Measurements from ENCODE around the gene FUT7.

Gene FUT7, protein sequence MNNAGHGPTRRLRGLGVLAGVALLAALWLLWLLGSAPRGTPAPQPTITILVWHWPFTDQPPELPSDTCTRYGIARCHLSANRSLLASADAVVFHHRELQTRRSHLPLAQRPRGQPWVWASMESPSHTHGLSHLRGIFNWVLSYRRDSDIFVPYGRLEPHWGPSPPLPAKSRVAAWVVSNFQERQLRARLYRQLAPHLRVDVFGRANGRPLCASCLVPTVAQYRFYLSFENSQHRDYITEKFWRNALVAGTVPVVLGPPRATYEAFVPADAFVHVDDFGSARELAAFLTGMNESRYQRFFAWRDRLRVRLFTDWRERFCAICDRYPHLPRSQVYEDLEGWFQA

DNA sequence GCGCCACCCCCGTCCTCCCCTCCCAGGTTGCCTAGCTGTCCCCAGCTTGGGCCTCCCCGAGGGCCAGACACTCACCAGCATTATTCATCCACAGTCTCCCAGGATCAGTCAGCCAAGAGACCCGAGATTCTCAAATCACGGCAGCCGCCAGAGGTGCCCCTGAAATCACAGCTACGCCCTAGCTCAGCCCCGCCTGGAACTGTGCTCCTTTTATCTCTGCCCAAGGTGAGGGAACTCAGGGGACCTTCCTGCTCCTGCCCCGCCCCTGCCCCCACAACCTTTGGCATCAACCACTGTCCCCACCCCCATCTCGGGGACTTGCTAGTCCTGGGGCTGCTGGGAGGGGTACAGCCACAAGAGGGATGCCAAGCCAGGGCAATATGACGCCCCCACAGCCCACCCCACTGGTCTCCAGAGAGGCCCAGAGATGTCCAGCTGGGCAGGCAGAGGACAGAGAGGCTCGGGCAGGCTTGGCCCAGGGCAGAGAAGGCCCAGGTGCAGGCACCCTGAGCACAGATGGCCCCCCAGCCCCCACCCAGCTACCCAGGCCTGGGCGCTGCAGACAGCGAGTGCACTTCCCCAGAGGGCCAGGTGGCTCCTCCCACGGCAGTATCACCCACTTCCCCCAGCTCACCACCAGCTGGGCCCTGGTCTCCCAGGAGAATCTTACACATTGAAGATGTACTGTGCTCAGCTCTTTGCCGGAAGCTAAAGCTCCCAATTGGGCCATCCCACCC is at the start of gene FUT7:
Gene FUT7 (minus strand): TSS at position 185 of the 737 bp plus-strand sequence. CDS start 97 bp downstream, at position 88.
- Histone ChIP-seq H3K9ac (ENCODE audit: low read length in 5 of 5) (peak within 1 kb of the TSS in 2 of 5 donors; percentile 26 to 41), H3K27ac (ENCODE audit: low read depth, low read length) (no peak within 1 kb of the TSS), H3K4me1 (ENCODE audit: control insufficient read depth in 5 of 5, insufficient read depth in 5 of 5, low read length in 5 of 5) (peaks cover 3 to 64% (median 45%) of the 10 kb centered on the region in 5 donors), H3K4me3 (ENCODE audit: low read depth in 1 of 5, low read length in 5 of 5) (peak within 1 kb of the TSS in 3 of 5 donors; percentile 5 to 45 (median 6)), H3K9me3 (ENCODE audit: control insufficient read depth in 5 of 5, low read length in 5 of 5) (no peaks in the 10 kb centered on the region), H3K27me3 (ENCODE audit: control insufficient read depth in 5 of 5, insufficient read depth in 4 of 5, low read length in 5 of 5) (no peaks in the 10 kb centered on the region), H3K36me3 (ENCODE audit: control insufficient read depth in 5 of 5, insufficient read depth in 5 of 5, low read length in 5 of 5) (peaks cover 0 to 2% (median 0%) of the 10 kb centered on the region in 5 donors)

DNA sequence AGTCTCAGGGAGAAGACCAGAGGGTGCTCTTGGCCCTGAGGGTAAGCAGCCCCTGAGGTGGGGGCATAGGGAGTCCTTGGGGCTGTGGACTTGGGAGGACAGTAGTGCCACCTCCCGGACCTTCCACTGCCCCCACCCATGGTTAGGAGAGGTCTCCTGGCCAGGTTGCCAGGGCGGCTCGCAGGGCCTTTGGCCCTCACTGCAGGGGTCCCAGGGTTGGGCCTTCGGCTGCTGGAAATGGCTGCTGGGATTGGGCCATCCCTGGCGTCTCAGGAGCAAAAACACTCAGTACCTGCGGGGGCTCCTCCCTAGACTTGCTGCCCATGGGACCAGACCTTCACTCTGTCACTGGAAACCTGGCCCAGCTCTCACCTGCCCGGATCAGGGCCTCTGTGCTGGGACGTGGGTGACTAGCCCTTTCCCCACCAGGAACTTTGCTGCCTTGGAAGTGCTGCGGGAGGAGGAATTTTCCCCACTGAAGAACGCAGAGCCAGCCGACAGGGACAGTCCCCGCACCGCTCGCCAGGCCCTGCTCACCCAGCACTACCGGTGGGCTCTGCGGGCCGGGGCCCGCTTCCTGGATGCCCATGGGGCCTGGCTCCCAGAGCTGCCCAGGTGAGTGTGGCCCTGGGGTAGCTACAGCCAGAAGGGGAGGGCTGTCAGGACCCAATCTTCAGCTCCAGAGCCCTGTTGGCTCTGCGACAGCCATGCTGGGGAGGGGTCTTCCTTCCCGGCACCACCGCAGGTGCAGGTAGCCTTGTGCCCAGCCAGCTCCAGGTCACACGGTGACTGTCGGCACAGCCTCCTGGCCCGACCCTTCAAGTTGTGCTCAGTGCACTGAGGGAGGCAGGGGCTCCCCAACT is 48.6 kb upstream of the FUT7 start:
- peaks cover 0 to 31% (median 24%) of the 10 kb centered on the region in 5 donors for H3K4me1 ChIP-seq (ENCODE audit: control insufficient read depth in 5 of 5, insufficient read depth in 5 of 5, low read length in 5 of 5)
- H3K36me3 ChIP-seq (ENCODE audit: control insufficient read depth in 5 of 5, insufficient read depth in 5 of 5, low read length in 5 of 5) = peaks cover 0 to 43% (median 34%) of the 10 kb centered on the region in 5 donors
- H3K4me3 ChIP-seq (ENCODE audit: low read depth in 1 of 5, low read length in 5 of 5) = no peak overlapping the region
- no peak overlapping the region for H3K27ac ChIP-seq (ENCODE audit: low read depth, low read length)
- no peaks in the 10 kb centered on the region for H3K27me3 ChIP-seq (ENCODE audit: control insufficient read depth in 5 of 5, insufficient read depth in 4 of 5, low read length in 5 of 5)
- H3K9me3 ChIP-seq (ENCODE audit: control insufficient read depth in 5 of 5, low read length in 5 of 5) = no peaks in the 10 kb centered on the region
- no peak overlapping the region for H3K9ac ChIP-seq (ENCODE audit: low read length in 5 of 5)

DNA sequence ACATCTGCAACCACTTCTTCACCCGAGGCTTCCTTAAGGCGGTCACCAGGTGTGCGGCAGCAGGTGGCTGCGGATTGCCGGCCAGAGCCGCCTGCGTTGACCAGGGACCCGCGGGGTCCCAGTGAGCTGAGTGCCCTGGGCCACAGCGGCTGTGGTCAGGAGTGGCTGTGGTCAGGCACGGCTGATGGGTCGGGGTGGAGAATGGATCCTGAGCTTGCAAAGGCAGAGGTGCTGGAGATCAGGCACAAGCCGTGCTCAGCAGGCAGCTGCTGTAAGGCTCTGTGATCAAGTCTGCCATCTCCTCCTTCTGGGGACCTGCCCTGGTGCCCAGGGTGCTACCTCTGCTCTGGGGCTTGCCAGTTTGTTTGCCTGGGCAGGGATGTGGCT is 47.5 kb upstream of the FUT7 start:
- Histone ChIP-seq H3K36me3 (ENCODE audit: control insufficient read depth in 5 of 5, insufficient read depth in 5 of 5, low read length in 5 of 5) (peaks cover 0 to 43% (median 34%) of the 10 kb centered on the region in 5 donors), H3K4me1 (ENCODE audit: control insufficient read depth in 5 of 5, insufficient read depth in 5 of 5, low read length in 5 of 5) (peaks cover 0 to 29% (median 22%) of the 10 kb centered on the region in 5 donors), H3K9ac (ENCODE audit: low read length in 5 of 5) (no peak overlapping the region), H3K27ac (ENCODE audit: low read depth, low read length) (no peak overlapping the region), H3K9me3 (ENCODE audit: control insufficient read depth in 5 of 5, low read length in 5 of 5) (no peaks in the 10 kb centered on the region), H3K27me3 (ENCODE audit: control insufficient read depth in 5 of 5, insufficient read depth in 4 of 5, low read length in 5 of 5) (no peaks in the 10 kb centered on the region), H3K4me3 (ENCODE audit: low read depth in 1 of 5, low read length in 5 of 5) (no peak overlapping the region)

DNA sequence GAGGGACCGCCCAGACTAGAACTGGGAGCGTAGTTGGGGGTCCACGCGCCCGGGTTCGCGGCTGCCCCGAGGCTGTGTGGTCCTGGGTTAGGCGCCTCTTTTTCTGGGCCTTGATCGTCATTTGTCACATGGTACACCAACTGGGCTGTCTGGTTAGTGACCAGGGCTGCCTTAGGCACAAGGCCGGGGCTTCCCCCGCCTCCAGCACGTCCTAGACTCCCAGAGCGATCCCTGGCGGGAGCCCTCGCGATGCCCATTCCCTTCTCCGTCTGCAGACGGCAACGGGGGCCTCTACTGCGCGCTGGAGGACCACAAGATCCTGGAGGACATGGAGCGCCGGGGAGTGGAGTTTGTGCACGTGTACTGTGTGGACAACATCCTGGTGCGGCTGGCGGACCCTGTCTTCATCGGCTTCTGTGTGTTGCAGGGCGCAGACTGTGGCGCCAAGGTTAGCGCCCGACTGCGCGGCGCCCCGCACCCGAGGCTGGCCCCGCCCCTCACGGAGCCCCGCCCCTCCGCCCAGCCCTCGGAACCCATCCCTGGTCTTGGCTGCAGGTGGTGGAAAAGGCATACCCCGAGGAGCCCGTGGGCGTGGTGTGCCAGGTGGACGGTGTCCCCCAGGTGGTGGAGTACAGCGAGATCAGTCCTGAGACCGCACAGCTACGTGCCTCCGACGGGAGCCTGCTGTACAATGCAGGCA is 47.0 kb upstream of the FUT7 start:
- Histone ChIP-seq H3K36me3 (ENCODE audit: control insufficient read depth in 5 of 5, insufficient read depth in 5 of 5, low read length in 5 of 5) (peaks cover 0 to 43% (median 34%) of the 10 kb centered on the region in 5 donors), H3K27ac (ENCODE audit: low read depth, low read length) (no peak overlapping the region), H3K9me3 (ENCODE audit: control insufficient read depth in 5 of 5, low read length in 5 of 5) (no peaks in the 10 kb centered on the region), H3K4me1 (ENCODE audit: control insufficient read depth in 5 of 5, insufficient read depth in 5 of 5, low read length in 5 of 5) (peaks cover 0 to 29% (median 22%) of the 10 kb centered on the region in 5 donors), H3K4me3 (ENCODE audit: low read depth in 1 of 5, low read length in 5 of 5) (peak overlapping the region in 4 of 5 donors; percentile 61 to 79 (median 70)), H3K9ac (ENCODE audit: low read length in 5 of 5) (peak overlapping the region in 1 of 5 donors; percentile 74), H3K27me3 (ENCODE audit: control insufficient read depth in 5 of 5, insufficient read depth in 4 of 5, low read length in 5 of 5) (no peaks in the 10 kb centered on the region)

DNA sequence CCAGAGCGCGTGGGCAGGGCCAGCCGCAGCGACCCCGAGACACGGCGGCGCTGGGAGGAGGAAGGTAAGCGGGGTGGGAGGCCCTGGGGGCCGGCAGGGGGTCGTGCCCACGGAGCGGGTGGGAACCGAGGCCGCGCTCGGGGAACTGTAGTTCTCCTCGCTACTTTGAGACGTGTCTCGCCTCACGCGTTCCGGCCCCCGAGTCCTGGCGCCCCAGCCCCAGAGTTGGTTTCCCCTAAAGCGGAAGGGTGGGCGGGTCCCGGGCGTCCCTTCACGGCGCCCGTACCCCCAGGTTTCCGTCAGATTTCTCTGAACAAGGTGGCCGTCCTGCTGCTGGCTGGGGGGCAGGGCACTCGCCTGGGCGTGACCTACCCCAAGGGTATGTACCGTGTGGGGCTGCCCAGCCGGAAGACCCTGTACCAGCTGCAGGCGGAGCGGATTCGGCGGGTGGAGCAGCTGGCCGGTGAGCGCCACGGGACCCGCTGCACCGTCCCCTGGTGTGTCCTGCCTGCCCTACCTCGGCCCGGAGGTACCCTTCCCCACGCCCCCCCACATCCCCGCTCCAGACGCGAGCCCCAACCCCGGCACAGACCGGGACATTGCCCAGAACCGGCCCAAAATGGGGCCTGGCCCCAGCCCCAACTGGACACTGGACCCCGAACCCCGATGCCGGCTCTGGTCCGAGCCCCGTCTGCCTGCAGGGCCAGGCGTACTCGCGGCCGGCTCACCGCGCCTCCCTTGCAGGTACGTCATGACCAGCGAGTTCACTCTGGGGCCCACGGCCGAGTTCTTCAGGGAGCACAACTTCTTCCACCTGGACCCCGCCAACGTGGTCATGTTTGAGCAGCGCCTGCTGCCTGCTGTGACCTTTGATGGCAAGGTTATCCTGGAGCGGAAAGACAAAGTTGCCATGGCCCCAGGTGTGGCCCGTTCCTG is 46.1 kb upstream of the FUT7 start:
- peak overlapping the region in 4 of 5 donors; percentile 61 to 79 (median 70) for H3K4me3 ChIP-seq (ENCODE audit: low read depth in 1 of 5, low read length in 5 of 5)
- H3K4me1 ChIP-seq (ENCODE audit: control insufficient read depth in 5 of 5, insufficient read depth in 5 of 5, low read length in 5 of 5) = peaks cover 0 to 24% (median 18%) of the 10 kb centered on the region in 5 donors
- H3K9ac ChIP-seq (ENCODE audit: low read length in 5 of 5) = peak overlapping the region in 4 of 5 donors; percentile 57 to 74 (median 66)

DNA sequence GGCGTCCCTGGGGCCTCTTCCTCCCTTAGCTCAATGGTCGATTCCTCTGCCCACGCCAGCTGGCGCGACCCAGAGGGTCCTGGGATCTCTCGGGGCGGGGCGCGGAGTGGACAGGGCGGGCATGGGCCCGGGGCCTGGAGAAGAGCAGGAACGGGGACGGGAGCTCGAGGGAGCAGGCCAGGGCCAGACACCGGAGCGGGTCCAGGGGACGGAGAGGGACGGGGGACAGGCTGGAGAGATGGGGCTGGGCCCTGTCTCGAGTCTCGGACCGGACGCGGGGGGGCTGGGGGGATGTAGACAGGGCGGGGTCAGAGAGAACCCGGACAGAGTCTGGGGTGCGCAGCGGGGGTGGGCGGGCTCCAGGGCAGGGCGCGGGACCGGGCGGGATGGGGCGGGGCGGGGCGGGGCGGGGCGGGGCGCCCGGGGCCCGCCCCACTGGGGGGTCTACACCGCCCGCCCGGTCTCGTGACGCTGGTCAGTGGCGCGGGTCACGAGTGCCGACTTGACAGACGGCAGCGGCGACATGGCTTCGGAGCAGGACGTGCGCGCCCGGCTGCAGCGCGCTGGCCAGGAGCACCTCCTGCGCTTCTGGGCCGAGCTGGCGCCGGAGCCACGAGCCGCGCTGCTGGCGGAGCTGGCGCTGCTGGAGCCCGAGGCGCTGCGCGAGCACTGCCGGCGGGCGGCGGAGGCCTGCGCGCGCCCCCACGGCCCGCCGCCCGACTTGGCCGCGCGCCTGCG is 45.3 kb upstream of the FUT7 start, which contains the start of gene UAP1L1:
Gene UAP1L1 (plus strand): TSS at position 508 of the 738 bp plus-strand sequence. CDS start 16 bp downstream, at position 524.
- Histone ChIP-seq H3K36me3 (ENCODE audit: control insufficient read depth in 5 of 5, insufficient read depth in 5 of 5, low read length in 5 of 5) (peaks cover 0 to 27% (median 25%) of the 10 kb centered on the region in 5 donors), H3K27ac (ENCODE audit: low read depth, low read length) (no peak within 1 kb of the TSS), H3K4me3 (ENCODE audit: low read depth in 1 of 5, low read length in 5 of 5) (peak within 1 kb of the TSS in 4 of 5 donors; percentile 61 to 79 (median 70)), H3K4me1 (ENCODE audit: control insufficient read depth in 5 of 5, insufficient read depth in 5 of 5, low read length in 5 of 5) (peaks cover 0 to 24% (median 18%) of the 10 kb centered on the region in 5 donors), H3K27me3 (ENCODE audit: control insufficient read depth in 5 of 5, insufficient read depth in 4 of 5, low read length in 5 of 5) (no peaks in the 10 kb centered on the region), H3K9me3 (ENCODE audit: control insufficient read depth in 5 of 5, low read length in 5 of 5) (no peaks in the 10 kb centered on the region), H3K9ac (ENCODE audit: low read length in 5 of 5) (peak within 1 kb of the TSS in 4 of 5 donors; percentile 57 to 74 (median 66))

More for the DNA sequence above, 46.1 kb upstream of the FUT7 start:
- Histone ChIP-seq H3K27ac (ENCODE audit: low read depth, low read length) (no peak overlapping the region), H3K27me3 (ENCODE audit: control insufficient read depth in 5 of 5, insufficient read depth in 4 of 5, low read length in 5 of 5) (no peaks in the 10 kb centered on the region), H3K36me3 (ENCODE audit: control insufficient read depth in 5 of 5, insufficient read depth in 5 of 5, low read length in 5 of 5) (peaks cover 0 to 36% (median 32%) of the 10 kb centered on the region in 5 donors), H3K9me3 (ENCODE audit: control insufficient read depth in 5 of 5, low read length in 5 of 5) (no peaks in the 10 kb centered on the region)

DNA sequence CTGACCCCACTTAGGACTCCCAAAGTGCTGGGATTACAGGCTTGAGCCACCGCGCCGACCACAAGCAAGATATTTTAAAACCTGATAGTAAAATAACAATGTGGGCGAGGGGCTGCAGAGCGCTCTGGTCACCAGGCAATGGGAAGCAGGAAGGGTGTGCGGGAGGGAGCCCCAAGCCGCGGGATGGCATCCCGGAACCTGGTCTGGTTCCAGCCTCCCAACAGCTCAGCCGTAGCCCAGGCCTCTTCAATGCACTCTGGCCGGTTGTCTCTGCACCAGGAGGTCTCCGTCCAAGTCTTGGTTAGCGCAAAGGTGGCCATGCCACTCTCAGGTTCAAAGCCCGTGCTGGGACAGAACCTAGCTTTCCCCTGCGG is 44.7 kb upstream of the FUT7 start:
- Histone ChIP-seq H3K9ac (ENCODE audit: low read length in 5 of 5) (peak overlapping the region in 1 of 5 donors; percentile 31), H3K27me3 (ENCODE audit: control insufficient read depth in 5 of 5, insufficient read depth in 4 of 5, low read length in 5 of 5) (no peaks in the 10 kb centered on the region), H3K9me3 (ENCODE audit: control insufficient read depth in 5 of 5, low read length in 5 of 5) (no peaks in the 10 kb centered on the region), H3K4me3 (ENCODE audit: low read depth in 1 of 5, low read length in 5 of 5) (peak overlapping the region in 4 of 5 donors; percentile 47 to 65 (median 56)), H3K36me3 (ENCODE audit: control insufficient read depth in 5 of 5, insufficient read depth in 5 of 5, low read length in 5 of 5) (peaks cover 0 to 22% (median 20%) of the 10 kb centered on the region in 5 donors), H3K4me1 (ENCODE audit: control insufficient read depth in 5 of 5, insufficient read depth in 5 of 5, low read length in 5 of 5) (peaks cover 0 to 24% (median 18%) of the 10 kb centered on the region in 5 donors), H3K27ac (ENCODE audit: low read depth, low read length) (no peak overlapping the region)

DNA sequence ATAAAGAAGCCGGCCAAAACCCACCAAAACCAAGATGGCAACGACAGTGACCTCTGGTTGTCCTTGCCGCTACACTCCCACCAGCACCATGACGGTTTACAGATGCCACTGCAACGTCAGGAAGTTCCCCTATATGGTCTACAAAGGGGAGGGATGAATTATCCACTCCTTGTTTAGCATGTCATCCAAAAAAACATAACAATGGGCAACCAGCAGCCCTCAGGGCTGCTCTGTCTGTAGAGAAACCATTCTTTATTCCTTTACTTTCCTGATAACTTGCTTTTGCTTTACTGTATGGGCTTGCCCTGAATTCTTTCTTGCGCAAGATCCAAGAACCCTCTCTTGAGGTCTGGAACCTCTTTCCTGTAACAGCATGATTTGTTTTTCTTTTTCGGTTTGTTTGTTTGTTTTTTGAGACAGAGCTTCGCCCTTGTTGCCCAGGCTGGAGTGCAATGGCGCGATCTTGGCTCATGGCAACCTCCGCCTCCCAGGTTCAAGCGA is 43.4 kb upstream of the FUT7 start:
- Histone ChIP-seq H3K36me3 (ENCODE audit: control insufficient read depth in 5 of 5, insufficient read depth in 5 of 5, low read length in 5 of 5) (peaks cover 0 to 13% (median 12%) of the 10 kb centered on the region in 5 donors), H3K4me1 (ENCODE audit: control insufficient read depth in 5 of 5, insufficient read depth in 5 of 5, low read length in 5 of 5) (peaks cover 0 to 35% (median 27%) of the 10 kb centered on the region in 5 donors), H3K9ac (ENCODE audit: low read length in 5 of 5) (no peak overlapping the region), H3K27me3 (ENCODE audit: control insufficient read depth in 5 of 5, insufficient read depth in 4 of 5, low read length in 5 of 5) (no peaks in the 10 kb centered on the region), H3K27ac (ENCODE audit: low read depth, low read length) (no peak overlapping the region), H3K4me3 (ENCODE audit: low read depth in 1 of 5, low read length in 5 of 5) (no peak overlapping the region), H3K9me3 (ENCODE audit: control insufficient read depth in 5 of 5, low read length in 5 of 5) (no peaks in the 10 kb centered on the region)
